SH-SY5Y (cell line): ENCODE results near the gene LETM1.

ENCODE experiments used
- GATA2 ChIP-seq: IDR thresholded peaks from 2 replicates; pipeline ENCODE4 v1.6.1; 2011; ENCODE audit warnings: mild to moderate bottlenecking, low read depth, low read length
- GATA3 ChIP-seq: IDR thresholded peaks from 2 replicates; pipeline ENCODE4 v1.6.1; 2011; ENCODE audit warnings: low read depth, mild to moderate bottlenecking, low read length, moderate library complexity

DNA sequence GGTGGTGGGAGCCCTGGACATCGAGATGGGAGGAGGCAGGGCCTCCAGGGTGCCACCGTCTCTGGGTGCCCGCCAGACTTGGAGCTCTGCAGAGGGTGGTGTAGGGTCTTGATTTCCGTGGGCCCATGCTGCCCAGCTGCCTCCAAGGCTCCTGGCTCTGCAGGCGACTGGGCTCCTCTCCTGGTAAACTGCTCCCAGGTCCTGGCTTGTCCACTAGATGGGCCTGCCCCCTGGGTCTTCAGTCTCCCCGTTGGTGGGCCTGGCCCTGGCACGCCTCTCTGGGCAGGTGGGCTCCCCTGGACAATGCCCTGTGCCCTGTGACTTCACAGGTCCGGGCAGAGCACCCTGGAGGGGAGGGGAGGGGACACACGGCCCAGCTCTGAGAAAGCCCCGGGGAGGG is 55.2 kb downstream of the LETM1 start:
- TF ChIP-seq GATA2 (no peak), GATA3 (no peak)
